ENCODE data around the gene SAPCD1.
A peak's percentile ranks its signal among the peaks of the same experiment; 100 is the strongest.

The SAPCD1 gene

DNA sequence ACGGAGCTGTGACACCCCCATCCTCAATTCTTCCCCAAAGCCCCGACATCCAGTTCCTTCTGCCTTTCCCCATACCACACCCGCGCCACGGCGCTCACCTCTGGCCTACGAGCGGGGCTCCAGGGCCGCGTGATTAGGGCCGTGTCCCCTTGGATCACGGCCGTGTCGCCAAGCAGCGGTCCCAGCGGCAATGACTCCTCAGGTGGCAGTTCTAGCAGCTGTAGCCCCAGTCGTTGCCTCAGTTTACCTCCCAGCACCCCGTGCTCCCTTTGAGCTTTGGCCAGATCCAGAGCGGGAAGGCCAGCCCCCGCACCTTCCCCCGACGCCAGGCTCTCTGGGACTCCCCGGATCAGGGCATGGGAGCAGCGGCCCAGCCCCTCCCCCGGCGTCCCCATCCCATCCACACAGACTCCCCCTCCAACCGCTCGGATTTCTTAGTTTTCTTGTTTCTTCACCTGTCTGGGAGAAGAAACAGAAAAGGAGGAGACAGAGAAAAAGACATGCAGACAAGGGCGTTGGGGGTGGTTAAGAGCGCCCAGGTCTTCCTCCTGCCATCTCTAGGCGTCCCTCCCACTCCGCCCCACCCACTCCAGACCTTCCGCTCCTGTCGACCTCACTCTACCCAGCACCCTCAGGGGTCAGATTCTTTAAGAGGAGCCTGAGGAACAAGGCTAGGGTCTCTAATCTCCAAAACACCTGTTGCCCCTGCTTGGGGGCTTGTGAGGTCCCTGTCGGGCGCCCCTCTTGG, 33.5 kb upstream of the SAPCD1 start, which contains the start of gene DDAH2:
TSS of gene DDAH2 (minus strand) at position 533 of the 748 bp plus-strand sequence. CDS start at position 395, 138 bp downstream.
- DNase-seq: no peak

- DNase-seq: peak in 50 of 51 donors; percentile 15 to 89 (median 73)
Measured at GRCh38 chr6:31729515-31729978, 32.9 kb upstream of the SAPCD1 start.

DNA sequence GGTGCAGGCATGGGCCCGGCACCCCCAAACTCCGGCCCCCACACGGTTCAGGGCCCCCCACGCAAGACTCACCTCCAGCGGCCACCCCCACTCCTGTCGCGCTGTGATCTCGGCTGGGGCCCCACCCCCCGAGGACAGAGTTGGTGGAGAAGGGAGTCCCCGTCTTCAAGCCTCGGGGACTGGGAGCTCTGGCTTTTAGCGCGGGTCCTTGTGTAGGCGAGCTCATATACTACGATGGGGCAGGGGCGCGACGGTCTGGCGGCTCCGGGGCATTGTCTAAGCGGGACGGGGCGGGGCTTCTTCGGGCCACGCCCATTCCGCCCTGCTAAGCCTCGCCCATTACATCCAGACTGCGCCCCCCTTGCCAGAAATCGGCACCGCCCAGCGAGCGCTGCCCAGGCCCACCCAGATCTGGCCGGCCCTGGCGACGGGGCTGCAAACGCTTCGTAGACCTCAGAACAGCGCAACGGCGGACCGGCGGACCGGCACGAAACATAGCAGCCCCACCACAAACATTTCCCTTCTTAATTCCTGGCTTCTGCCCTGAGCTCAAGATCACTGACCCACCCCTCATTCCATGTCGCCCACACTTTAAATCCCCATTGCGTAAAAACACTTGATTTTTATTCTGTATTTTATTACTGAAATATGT, 32.4 kb upstream of the SAPCD1 start:
- peak in 43 of 51 donors; percentile 15 to 82 (median 63) for DNase-seq

- no peak for DNase-seq
Measured at GRCh38 chr6:31730631-31731086, 31.8 kb upstream of the SAPCD1 start.

GRCh38 chr6:31732029-31732428, 30.4 kb upstream of the SAPCD1 start:
- DNase-seq: no peak

DNA sequence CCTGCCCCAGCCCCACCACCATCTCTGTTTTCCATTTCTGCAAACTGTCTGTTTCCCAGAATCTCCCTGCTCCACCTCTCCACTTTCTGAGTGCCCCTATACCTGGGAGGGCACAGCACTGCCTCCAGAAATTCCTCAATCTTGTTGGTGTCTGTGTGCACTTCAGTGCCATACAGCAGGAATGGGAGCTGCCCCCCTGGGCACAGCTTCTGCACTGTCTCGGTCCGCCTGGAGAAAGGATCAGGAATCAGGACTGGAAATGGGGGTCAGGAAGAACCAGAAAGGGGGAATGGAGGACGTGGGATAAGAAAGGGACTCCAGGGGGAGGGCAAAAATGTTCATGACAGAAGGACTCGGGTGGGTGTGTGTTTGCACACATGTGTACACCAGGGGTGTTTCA, 28.7 kb upstream of the SAPCD1 start:
- no peak for DNase-seq

- DNase-seq: no peak
Measured at GRCh38 chr6:31734247-31734820, 28.1 kb upstream of the SAPCD1 start.

DNA sequence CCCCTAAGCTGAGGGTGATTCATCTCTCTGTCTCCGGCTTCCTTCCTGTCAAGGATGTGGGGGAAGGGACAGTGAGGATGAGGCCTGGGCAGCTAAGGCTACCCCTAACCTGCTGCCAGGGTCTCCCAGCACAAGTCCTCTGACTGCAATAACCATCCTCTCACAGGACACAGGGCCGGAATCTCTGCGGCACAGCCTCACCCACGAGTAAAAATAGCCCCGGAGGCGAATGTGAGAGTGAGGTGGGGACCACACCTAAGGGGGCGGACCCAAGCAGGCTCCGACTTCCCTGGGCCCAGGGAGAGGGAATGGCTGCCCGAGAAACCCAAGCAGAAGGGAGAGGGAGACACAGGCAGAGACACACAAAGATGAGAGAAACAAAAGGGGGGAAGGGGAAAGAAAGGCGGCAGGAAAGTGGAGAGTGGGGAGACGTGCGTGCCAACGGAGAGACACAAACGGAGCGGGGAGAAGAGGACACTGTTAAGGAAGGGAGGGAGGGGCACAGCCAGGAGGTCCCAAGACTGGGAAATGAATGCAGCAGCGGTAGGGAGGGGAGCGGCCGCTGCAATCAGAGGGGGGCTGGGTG, 27.5 kb upstream of the SAPCD1 start:
- DNase-seq: peak in 4 of 51 donors; percentile 19 to 34 (median 24)

DNA sequence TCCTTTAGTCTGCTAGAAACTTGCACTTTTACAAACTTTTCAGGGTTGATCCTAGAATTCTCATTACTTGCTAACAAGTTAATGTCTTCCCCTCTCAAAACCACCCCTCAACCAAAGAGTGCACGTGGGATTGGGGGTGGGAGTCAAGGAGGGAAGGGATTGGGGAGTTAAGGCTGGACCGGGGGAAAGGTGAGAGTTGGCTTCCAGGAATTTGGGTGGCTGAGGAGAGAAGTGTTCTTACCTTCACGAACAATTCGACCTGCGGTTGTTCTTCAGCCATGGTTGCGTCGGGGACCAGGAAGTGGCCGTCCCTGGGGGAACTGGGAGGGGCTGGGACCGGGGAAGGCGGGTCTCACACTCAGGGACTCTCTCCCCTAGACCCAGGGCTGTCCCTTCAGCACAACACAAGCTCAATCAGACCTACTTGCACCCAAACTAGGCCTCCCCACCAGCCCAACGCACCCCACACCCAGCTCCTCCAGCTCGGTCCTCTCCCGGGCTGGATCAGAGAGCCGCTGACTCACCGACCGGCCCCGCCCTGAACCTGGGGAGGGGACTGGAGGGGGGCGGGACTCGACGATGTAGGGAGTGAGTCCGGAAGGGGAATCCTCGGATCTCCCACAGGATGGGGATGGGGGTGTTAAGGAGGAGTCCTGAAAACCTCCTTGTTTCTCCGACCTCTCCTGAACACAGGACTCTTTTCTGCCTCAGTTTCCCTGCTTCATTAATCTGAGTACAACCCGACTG, 26.3 kb upstream of the SAPCD1 start, which contains the start of gene CLIC1:
TSS of gene CLIC1 (minus strand) at position 510 of the 747 bp plus-strand sequence. CDS start at position 280, 230 bp downstream.
- DNase-seq: peak in 19 of 51 donors; percentile 5 to 71 (median 22)

DNA sequence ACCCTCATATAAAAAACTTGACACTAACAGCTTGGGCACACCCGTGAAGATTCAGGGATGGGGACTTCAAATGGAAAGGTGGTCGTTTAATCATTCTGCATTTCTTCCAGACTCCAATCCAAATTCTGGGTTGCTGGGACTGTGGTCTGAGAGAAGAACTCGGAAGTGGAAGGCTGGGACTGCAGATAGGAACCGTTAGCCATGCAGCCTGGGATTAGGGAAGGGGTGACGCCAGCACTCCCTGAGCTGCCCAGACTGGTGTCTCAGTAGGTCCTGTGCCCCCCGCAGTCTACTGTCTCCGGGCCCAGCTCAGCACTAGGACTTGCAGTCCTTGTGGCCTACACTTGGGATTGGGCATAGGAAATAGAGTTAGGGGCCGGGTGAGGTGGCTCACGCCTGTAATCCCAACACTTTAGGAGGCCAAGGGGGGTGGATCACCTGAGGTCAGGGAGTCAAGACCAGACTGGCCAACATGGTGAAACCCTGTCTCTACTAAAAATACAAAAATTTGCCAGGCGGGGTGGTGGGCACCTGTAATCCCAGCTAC, 25.6 kb upstream of the SAPCD1 start:
- DNase-seq: no peak

GRCh38 chr6:31737315-31737990, 25.0 kb upstream of the SAPCD1 start:
- DNase-seq: no peak

DNA sequence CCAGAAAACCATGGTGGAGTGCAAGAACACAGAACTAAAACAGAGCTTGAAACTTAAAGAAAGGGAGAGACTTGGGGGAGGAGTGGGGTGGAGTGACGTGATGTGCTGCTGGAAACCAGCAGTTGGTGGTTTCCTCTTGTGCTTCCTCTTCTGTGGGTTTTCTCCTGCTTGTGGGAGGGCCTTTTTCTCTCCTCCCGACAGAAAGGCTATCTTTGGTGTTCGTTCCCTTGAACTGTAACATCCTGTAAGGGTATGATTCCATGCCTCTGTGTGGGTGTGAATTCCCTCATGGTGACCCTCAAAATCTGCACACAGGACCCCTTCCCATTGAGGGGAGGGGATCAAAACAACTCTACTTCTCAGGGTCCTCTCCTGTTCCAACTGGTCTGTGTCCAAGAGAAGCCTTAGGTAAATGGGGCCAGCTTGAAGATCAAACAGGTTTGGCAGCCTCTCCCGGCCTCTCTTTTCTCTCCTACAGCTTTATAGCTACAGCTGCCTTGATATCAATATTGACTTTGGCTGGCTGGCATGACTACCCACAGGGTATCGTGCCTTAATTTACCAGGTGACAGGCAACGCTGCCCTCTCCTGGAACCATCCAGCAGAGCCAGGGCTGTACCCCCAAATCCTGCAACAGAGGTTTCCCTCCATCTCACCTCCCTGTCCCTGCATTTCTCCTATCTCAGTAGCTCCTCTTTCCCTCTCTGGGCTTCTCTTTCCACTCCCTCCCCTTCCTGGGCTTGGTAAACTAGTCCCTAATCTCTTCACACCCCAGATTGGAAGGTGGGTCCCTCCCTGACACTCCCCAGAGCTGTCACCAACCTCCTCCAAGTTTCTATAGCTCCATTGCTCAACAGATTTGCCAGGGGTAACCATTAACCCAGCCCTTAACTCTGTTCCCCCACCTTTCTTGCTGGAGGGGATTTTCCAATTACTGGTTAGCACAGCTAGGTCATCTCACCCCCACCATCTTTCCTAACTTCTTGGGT, 24.2 kb upstream of the SAPCD1 start:
- DNase-seq: peak in 4 of 51 donors; percentile 6 to 33 (median 16)

GRCh38 chr6:31739639-31740396, 22.6 kb upstream of the SAPCD1 start, which contains the start of gene MSH5:
MSH5 (plus strand) TSS chr6:31740005; CDS start chr6:31740467, 462 bp downstream.
- DNase-seq: peak in 50 of 51 donors; percentile 80 to 98 (median 94)

DNA sequence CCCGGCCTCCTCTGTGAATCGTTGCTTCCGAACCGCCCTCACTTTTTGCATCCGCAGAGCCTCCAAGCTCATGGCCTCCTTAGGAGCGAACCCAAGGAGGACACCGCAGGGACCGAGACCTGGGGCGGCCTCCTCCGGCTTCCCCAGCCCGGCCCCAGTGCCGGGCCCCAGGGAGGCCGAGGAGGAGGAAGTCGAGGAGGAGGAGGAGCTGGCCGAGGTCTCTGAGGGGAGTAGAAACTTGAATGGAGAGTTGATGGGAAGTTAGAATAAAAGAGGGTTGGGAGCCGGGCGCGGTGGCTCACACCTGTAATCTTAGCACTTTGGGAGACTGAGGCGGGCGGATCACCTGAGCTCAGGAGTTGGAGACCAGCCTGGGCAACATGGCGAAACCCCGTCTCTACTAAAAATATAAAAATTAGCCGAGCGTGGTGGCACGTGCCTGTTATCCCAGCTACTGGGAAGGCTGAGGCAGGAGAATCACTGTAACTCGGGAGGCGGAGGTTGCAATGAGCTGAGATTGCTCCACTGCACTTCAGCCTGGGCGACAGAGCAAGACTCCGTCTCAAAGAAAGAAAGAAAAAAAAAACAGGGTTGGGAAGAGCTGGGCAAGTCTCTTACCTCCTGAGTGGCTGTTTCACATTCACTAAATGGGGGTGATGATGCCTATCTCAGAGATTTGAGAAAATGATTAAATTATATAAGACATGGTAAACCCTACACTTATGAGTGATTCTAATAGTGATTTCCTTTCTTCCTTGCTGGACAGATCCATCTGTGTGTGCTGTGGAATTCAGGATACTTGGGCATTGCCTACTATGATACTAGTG, 21.8 kb upstream of the SAPCD1 start:
- DNase-seq: peak in 3 of 51 donors; percentile 19 to 41 (median 32)

DNA sequence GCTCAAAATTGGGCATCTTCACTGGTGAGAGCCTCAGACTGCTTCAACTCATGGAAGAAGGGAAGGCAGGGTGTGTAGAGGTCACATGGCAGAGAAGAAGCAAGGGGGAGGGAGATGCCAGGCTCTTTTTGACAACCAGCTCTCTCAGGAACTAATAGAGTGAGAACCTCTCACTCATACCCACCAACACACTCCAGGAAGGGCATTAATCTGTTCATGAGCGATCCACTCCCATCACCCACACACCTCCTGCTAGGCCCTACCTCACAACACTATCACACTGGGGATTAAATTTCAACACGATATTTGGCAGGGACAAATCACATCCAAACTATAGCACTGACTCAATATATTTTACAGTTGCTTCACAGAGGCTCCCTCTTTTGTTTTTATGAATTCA, 20.6 kb upstream of the SAPCD1 start:
- no peak for DNase-seq

- DNase-seq: no peak
Measured at GRCh38 chr6:31742894-31743293, 19.6 kb upstream of the SAPCD1 start.

GRCh38 chr6:31744422-31744821, 18.0 kb upstream of the SAPCD1 start:
- DNase-seq: no peak

Data from hypothalamus (tissue), 51 donors.